Prostate gland (tissue), 2 donors: ENCODE measurements around the gene TAB3.

ENCODE experiments used
- CTCF ChIP-seq, 4 experiments: fragments of 200-600 bp in 2 of 4; fragments of 450-650 bp in 2 of 4; sonication (generic) in 2 of 4; IDR thresholded peaks; 1 replicate in 3 of 4; 2 replicates in 1 of 4; pipeline ENCODE4 v1.5.1; 2016 to 2019; ENCODE audit warnings: antibody characterized with exemption in 4 of 4, mild to moderate bottlenecking in 2 of 4, moderate library complexity in 2 of 4
- POLR2A ChIP-seq: fragments of 450-650 bp; IDR thresholded peaks from one replicate; pipeline ENCODE4 v1.6.1; 2016; ENCODE audit warnings: antibody characterized with exemption, mild to moderate bottlenecking
- POLR2AphosphoS5 ChIP-seq: sonication (generic); formaldehyde crosslinking; IDR thresholded peaks from one replicate; pipeline ENCODE4 v1.6.1; 2017; ENCODE audit warnings: antibody characterized with exemption

DNA sequence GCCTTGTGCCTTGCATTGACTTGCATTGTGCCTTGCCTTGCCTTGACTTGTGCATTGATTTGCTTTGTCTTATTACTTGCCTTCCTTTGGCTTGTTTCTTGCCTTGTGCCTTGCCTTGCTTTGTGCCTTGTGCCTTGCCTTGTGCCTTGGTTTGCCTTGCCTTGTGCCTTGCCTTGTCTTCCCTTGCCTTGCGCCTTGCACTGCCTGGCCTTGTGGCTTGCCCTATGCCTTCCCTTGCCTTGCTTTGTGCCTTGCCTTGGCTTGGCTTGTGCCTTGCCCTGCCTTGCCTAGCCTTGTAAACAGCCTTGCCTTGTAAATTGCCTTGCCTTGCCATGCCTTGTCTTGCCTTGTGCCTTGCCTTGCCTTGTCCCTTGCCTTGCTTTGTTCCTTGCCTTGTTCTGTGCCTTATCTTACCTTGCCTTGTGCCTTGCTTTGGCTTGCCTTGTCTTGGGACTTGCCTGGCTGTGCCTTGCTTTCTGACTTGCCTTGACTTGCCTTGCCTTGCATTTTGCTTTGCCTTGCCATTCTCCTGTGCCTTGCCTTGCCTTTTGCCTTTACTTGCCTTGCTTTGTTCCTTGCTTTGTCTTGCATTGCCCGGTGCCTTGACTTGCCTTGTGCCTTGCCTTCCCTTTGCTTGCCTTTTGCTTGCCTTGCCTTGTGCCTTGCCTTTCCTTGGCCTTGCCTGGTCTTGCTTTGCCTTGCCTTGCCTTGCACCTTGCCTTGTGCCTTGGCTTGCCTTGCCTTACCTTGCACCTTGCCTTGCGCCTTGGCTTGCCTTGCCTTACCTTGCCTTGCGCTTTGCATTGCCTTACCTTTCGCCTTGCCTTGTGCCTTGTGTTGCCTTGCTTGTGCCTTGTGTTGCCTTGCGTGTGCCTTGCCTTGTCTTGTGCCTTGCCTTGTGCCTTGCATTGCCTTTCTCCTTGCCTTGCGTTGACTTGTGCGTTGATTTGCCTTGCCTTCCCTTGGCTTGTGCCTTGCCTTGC lies 97.5 kb downstream of the TAB3 start:
- TF ChIP-seq CTCF (IDR thresholded peaks at IDR 0.05), result no peak
- TF ChIP-seq POLR2AphosphoS5, result no peak
- no peak for TF ChIP-seq POLR2A
